H1 (cell line): Measurements from ENCODE around the gene GNAO1. TPM values are rescaled to one million over a fixed set of nuclear protein-coding genes. Genes with fewer than 3 reads are reported as not detected.

Experiments
- CTCF ChIA-PET: fragments of 300-600 bp; sonication (Branson Sonifier 250); formaldehyde crosslinking; loops from one replicate; lab custom pipeline; 2021; ENCODE audit not compliant: partially characterized antibody; lab: Charles Lee
- POLR2A ChIA-PET: fragments of 300-600 bp; sonication (Branson Sonifier 250); formaldehyde crosslinking; loops from one replicate; lab custom pipeline; 2021; ENCODE audit warnings: inconsistent platforms; ENCODE audit not compliant: partially characterized antibody; lab: Charles Lee
- DNase-seq, 2 experiments: peaks; one replicate each; pipeline versions ENCODE4 v3.0.0 to v3.0.0-alpha.2; 2010 to 2022; ENCODE audit warnings: low spot score in 2 of 2, low read depth in 1 of 2, mixed read lengths in 1 of 2
- FAIRE-seq: peaks from 2 replicates; lab custom pipeline; 2011; peaks lifted over from hg19 to GRCh38; lab: Jason Lieb, UNC
- H2AFZ ChIP-seq: 2 replicates; pipeline ENCODE4 v1.8.1; 2012; ENCODE audit warnings: low read length, inconsistent platforms
- H2AK5ac ChIP-seq: 2 replicates; pipeline ENCODE4 v1.6.1; 2013; ENCODE audit warnings: low read depth, low read length
- H2BK120ac ChIP-seq: replicated peaks from 2 replicates; pipeline ENCODE3; 2013; ENCODE audit warnings: low read depth, low read length, inconsistent platforms
- H2BK12ac ChIP-seq: 2 replicates; pipeline ENCODE4 v1.6.1; 2013; ENCODE audit warnings: low read depth, low read length
- H2BK15ac ChIP-seq: 2 replicates; pipeline ENCODE4 v1.6.1; 2013; ENCODE audit warnings: low read length
- H2BK20ac ChIP-seq: 2 replicates; pipeline ENCODE4 v1.6.1; 2013; ENCODE audit warnings: low read length
- H2BK5ac ChIP-seq: 2 replicates; pipeline ENCODE4 v1.6.1; 2013; ENCODE audit warnings: low read depth, low read length
- H3K14ac ChIP-seq: 2 replicates; pipeline ENCODE4 v1.6.1; 2013; ENCODE audit warnings: inconsistent platforms; ENCODE audit not compliant: insufficient read length
- H3K18ac ChIP-seq: 2 replicates; pipeline ENCODE4 v1.6.1; 2013; ENCODE audit warnings: low read length; ENCODE audit errors: extremely low read depth
- H3K23ac ChIP-seq: 2 replicates; pipeline ENCODE4 v1.6.1; 2013; ENCODE audit warnings: inconsistent platforms; ENCODE audit not compliant: insufficient read length
- H3K23me2 ChIP-seq: 2 replicates; pipeline ENCODE4 v1.6.1; 2013; ENCODE audit warnings: low read depth, low read length
- H3K27ac ChIP-seq: 2 replicates; pipeline ENCODE4 v1.6.1; 2011; ENCODE audit warnings: low read depth, low read length, inconsistent platforms
- H3K27me3 ChIP-seq, 4 experiments: replicated peaks in 1 of 4; 1 replicate in 1 of 4; 2 replicates in 3 of 4; pipeline versions ENCODE4 v1.6.1 to v1.8.1; 2011 to 2013; ENCODE audit warnings: low read length in 3 of 4, mild to moderate bottlenecking in 3 of 4, inconsistent platforms in 2 of 4, mixed read lengths in 2 of 4, moderate library complexity in 1 of 4; ENCODE audit not compliant: control insufficient read depth in 3 of 4, insufficient read depth in 3 of 4; ENCODE audit errors: extremely low read depth in 1 of 4
- H3K36me3 ChIP-seq, 4 experiments: 2 replicates each; pipeline versions ENCODE4 v1.6.1 to v1.8.1; 2011 to 2013; ENCODE audit warnings: mild to moderate bottlenecking in 4 of 4, low read length in 3 of 4, moderate library complexity in 2 of 4, control low read depth in 1 of 4, inconsistent platforms in 1 of 4; ENCODE audit not compliant: insufficient read depth in 4 of 4, control insufficient read depth in 2 of 4
- H3K4ac ChIP-seq: replicated peaks from 2 replicates; pipeline ENCODE3; 2013; ENCODE audit warnings: low read length, low read depth, mixed read lengths, inconsistent platforms; ENCODE audit not compliant: insufficient read length
- H3K4me1 ChIP-seq, 4 experiments: replicated peaks in 1 of 4; 1 replicate in 1 of 4; 2 replicates in 3 of 4; pipeline versions ENCODE4 v1.6.1 to v1.8.1; 2011 to 2013; ENCODE audit warnings: low read length in 3 of 4, inconsistent platforms in 2 of 4, mixed read lengths in 1 of 4; ENCODE audit not compliant: insufficient read depth in 4 of 4, control insufficient read depth in 3 of 4
- H3K4me2 ChIP-seq, 2 experiments: 2 replicates each; pipeline versions ENCODE4 v1.6.1 to v1.8.1; 2011 to 2013; ENCODE audit warnings: low read depth in 2 of 2, low read length in 2 of 2, control low read depth in 1 of 2, inconsistent platforms in 1 of 2, mild to moderate bottlenecking in 1 of 2; ENCODE audit not compliant: insufficient read depth in 1 of 2
- H3K4me3 ChIP-seq, 4 experiments: fragments of 200-600, 300-600 bp in 1 of 4; sonication (generic), shearing (Covaris generic), sonication (Bioruptor Twin) in 1 of 4; 2 replicates each; pipeline versions ENCODE4 v1.5.1 to v1.8.1; 2011 to 2016; ENCODE audit warnings: low read length in 4 of 4, low read depth in 3 of 4, control low read depth in 2 of 4, inconsistent platforms in 2 of 4, mild to moderate bottlenecking in 2 of 4, mixed read lengths in 1 of 4, moderate library complexity in 1 of 4; ENCODE audit not compliant: insufficient read depth in 2 of 4; ENCODE audit errors: extremely low read depth in 1 of 4
- H3K56ac ChIP-seq: replicated peaks from 2 replicates; pipeline ENCODE3; 2013; ENCODE audit warnings: low read depth, mild to moderate bottlenecking, mixed read lengths, low read length, inconsistent platforms; ENCODE audit not compliant: insufficient read length
- H3K79me1 ChIP-seq: 2 replicates; pipeline ENCODE4 v1.6.1; 2013; ENCODE audit warnings: low read depth, low read length, control low read depth
- H3K79me2 ChIP-seq, 2 experiments: 2 replicates each; pipeline versions ENCODE4 v1.6.1 to v1.8.1; 2012 to 2013; ENCODE audit warnings: low read length in 2 of 2, mild to moderate bottlenecking in 2 of 2, inconsistent platforms in 1 of 2; ENCODE audit not compliant: insufficient read depth in 2 of 2, control insufficient read depth in 1 of 2
- H3K9ac ChIP-seq, 4 experiments: replicated peaks in 1 of 4; 1 replicate in 1 of 4; 2 replicates in 3 of 4; pipeline versions ENCODE4 v1.6.1 to v1.8.1; 2011 to 2013; ENCODE audit warnings: low read depth in 3 of 4, low read length in 3 of 4, control low read depth in 2 of 4, mild to moderate bottlenecking in 2 of 4, moderate library complexity in 2 of 4, inconsistent platforms in 1 of 4; ENCODE audit errors: extremely low read depth in 1 of 4
- H3K9me3 ChIP-seq, 2 experiments: 2 replicates each; pipeline versions ENCODE4 v1.6.1 to v1.8.1; 2012 to 2013; ENCODE audit warnings: mild to moderate bottlenecking in 2 of 2, moderate library complexity in 2 of 2, control low read depth in 1 of 2, inconsistent platforms in 1 of 2, low read depth in 1 of 2, low read length in 1 of 2, mixed read lengths in 1 of 2; ENCODE audit not compliant: insufficient read depth in 2 of 2
- H4K20me1 ChIP-seq, 2 experiments: replicated peaks in 1 of 2; 2 replicates each; pipeline versions ENCODE3 to v1.8.1; 2011 to 2013; ENCODE audit warnings: inconsistent platforms in 2 of 2, low read length in 2 of 2, mild to moderate bottlenecking in 1 of 2; ENCODE audit not compliant: insufficient read depth in 2 of 2, control insufficient read depth in 1 of 2
- H4K5ac ChIP-seq: 2 replicates; pipeline ENCODE4 v1.6.1; 2013; ENCODE audit warnings: low read length, low read depth, mixed read lengths, inconsistent platforms; ENCODE audit not compliant: insufficient read length
- H4K8ac ChIP-seq: 2 replicates; pipeline ENCODE4 v1.8.0; 2013; ENCODE audit warnings: mild to moderate bottlenecking, moderate library complexity, low read length, inconsistent platforms; ENCODE audit not compliant: insufficient read depth; ENCODE audit errors: extremely low read depth
- H4K91ac ChIP-seq: replicated peaks from 2 replicates; pipeline ENCODE3; 2013; ENCODE audit warnings: low read length, mixed read lengths, inconsistent platforms; ENCODE audit not compliant: insufficient read length
- ASH2L ChIP-seq: fragments of 200-600, 300-600 bp; sonication (generic); IDR thresholded peaks from one replicate; pipeline ENCODE4 v1.7.1; 2017; ENCODE audit warnings: low read length
- CHD2 ChIP-seq: IDR thresholded peaks from 2 replicates; pipeline ENCODE4 v1.6.1; 2012; ENCODE audit warnings: low read length, improper control_type of control experiment
- JUND ChIP-seq: IDR thresholded peaks from 2 replicates; pipeline ENCODE4 v1.6.1; 2011; ENCODE audit warnings: mild to moderate bottlenecking, improper control_type of control experiment, low read length
- KDM1A ChIP-seq: fragments of 200-600, 300-600 bp; sonication (generic); IDR thresholded peaks from 2 replicates; pipeline ENCODE4 v1.7.1; 2016; ENCODE audit warnings: mild to moderate bottlenecking, low read length, borderline replicate concordance
- KDM5A ChIP-seq: fragments of 200-600 bp; IDR thresholded peaks from 2 replicates; pipeline ENCODE4 v1.7.1; 2012; ENCODE audit warnings: mild to moderate bottlenecking, low read length, inconsistent platforms, mixed read lengths
- POLR2A ChIP-seq, 2 experiments: IDR thresholded peaks; 1 replicate in 1 of 2; 2 replicates in 1 of 2; pipeline ENCODE4 v1.6.1; 2011; ENCODE audit warnings: low read depth in 2 of 2, low read length in 2 of 2, mild to moderate bottlenecking in 2 of 2; ENCODE audit errors: control extremely low read depth in 1 of 2
- SIRT6 ChIP-seq: IDR thresholded peaks from one replicate; pipeline ENCODE4 v1.7.1; 2012; ENCODE audit warnings: low read length, inconsistent platforms
- SUZ12 ChIP-seq: fragments of 200-600 bp; sonication (generic); IDR thresholded peaks from 2 replicates; pipeline ENCODE4 v1.6.1; 2012; ENCODE audit warnings: mild to moderate bottlenecking, inconsistent platforms, low read length, moderate library complexity, mixed read lengths
- TAF7 ChIP-seq: optimal IDR thresholded peaks from 2 replicates; pipeline ENCODE3; 2011; ENCODE audit warnings: low read depth, mild to moderate bottlenecking, inconsistent platforms, low read length, moderate library complexity, borderline replicate concordance
- USF2 ChIP-seq: IDR thresholded peaks from 2 replicates; pipeline ENCODE4 v1.6.1; 2011; ENCODE audit warnings: low read length, improper control_type of control experiment
- ZNF274 ChIP-seq: IDR thresholded peaks from 2 replicates; pipeline ENCODE4 v1.7.0; 2012; ENCODE audit warnings: low read length, borderline replicate concordance; ENCODE audit errors: extremely low read depth
- WGBS, 2 experiments: shearing (Covaris generic) in 1 of 2; methylation state at CpG; one replicate each; pipeline versions ENCODE4 v1.1.6 to v1.1.7; 2013 to 2015; ENCODE audit warnings: low lambda C conversion rate in 2 of 2, mixed read lengths in 2 of 2, inconsistent platforms in 1 of 2, low coverage in 1 of 2, missing lambda C conversion rate in 1 of 2; ENCODE audit not compliant: insufficient replicate concordance in 2 of 2, insufficient coverage in 1 of 2, insufficient read length in 1 of 2; ENCODE audit errors: extremely low coverage in 1 of 2, missing lambda C conversion rate in 1 of 2; 5-methylcytosine and 5-hydroxymethylcytosine counted together
- polyA plus RNA-seq, 7 experiments: library from polyadenylated mRNA; depleted of rRNA in 3 of 7; stranded (reverse) in 5 of 7; unstranded in 2 of 7; fragments of >200 nt in 5 of 7; fragments of 200-250 nt in 2 of 7; gene quantifications; 1 replicate in 5 of 7; 2 replicates in 1 of 7; 4 replicates in 1 of 7; pipeline versions ENCODE4 v1.2.1 to v1.2.3, GENCODE V29; 2011 to 2013; ENCODE audit warnings: missing spikeins in 2 of 7, mixed read lengths in 2 of 7
- total RNA-seq: library from RNA; stranded (reverse); fragmentation: NEBNext Ultra II Directional; extraction: Animal tissue kit (Norgen Biotek cat#: 25700); gene quantifications from 2 replicates; pipeline ENCODE4 v1.2.1, GENCODE V29; 2021

Gene GNAO1
- total and polyA plus RNA-seq, 2 of the 8 experiments (the other 6 are each of a cell fraction or from before 2014, with no cell fraction given), result 6.7 to 34.4 TPM

GRCh38 chr16:56317998-56318826 is 126.9 kb downstream of the GNAO1 start:
- no peaks in the 10 kb centered on the region for H3K79me2 ChIP-seq
- H3K79me1 ChIP-seq, result no peaks in the 10 kb centered on the region
- TF ChIP-seq KDM1A, result no peak
- no peak for TF ChIP-seq TAF7
- no peak for TF ChIP-seq CHD2
- peak; percentile 41 for TF ChIP-seq ASH2L
- TF ChIP-seq SUZ12, result no peak
- TF ChIP-seq KDM5A, result no peak
- peak in 1 of 2 experiments; percentile 47; a peak in 1 of 3 replicates for TF ChIP-seq POLR2A (IDR thresholded peaks at IDR 0.05; ENCODE audit: control extremely low read depth in 1 of 2, low read depth in 2 of 2, low read length in 2 of 2)
- no peak for TF ChIP-seq ZNF274
- no peak for TF ChIP-seq SIRT6
- no peak for TF ChIP-seq USF2
- TF ChIP-seq JUND, result no peak

More at GRCh38 chr16:56317998-56318826, 126.9 kb downstream of the GNAO1 start:
- H2BK15ac ChIP-seq, result 0 out of 2 replicates have a peak overlapping the region, but pooled peaks have one; percentile 61
- no peaks in the 10 kb centered on the region for H3K23me2 ChIP-seq
- 26% methylated on average over 27 of the region's 28 CpGs; no CpG with 5 or more reads in 1 of the 2 experiments for WGBS, 2 experiments
- H3K27me3 ChIP-seq, result peaks cover 0 to 5% (median 0%) of the 10 kb centered on the region in 4 experiments; a peak in 2 of 7 replicates
- H2AK5ac ChIP-seq, result no peak overlapping the region
- peak overlapping the region; percentile 86; the same call in 1 of the 2 replicates for H3K18ac ChIP-seq
- peak overlapping the region in 3 of 4 experiments; percentile 31 to 55 (median 42); a peak in 4 of 8 replicates for H3K4me3 ChIP-seq
- H2AFZ ChIP-seq, result no peak overlapping the region; the same call in 1 of the 2 replicates
- no peak overlapping the region for H2BK20ac ChIP-seq
- peak overlapping the region in 2 of 4 experiments; percentile 29 to 42; a peak in 1 of 7 replicates for H3K9ac ChIP-seq
- FAIRE-seq, result peak; percentile 71
- H3K14ac ChIP-seq, result no peak overlapping the region
- no peaks in the 10 kb centered on the region for H3K9me3 ChIP-seq
- H4K91ac ChIP-seq, result peak overlapping the region; percentile 33
- ChIA-PET CTCF (interaction anchor here (0.6 to 6.2 kb wide), 67 partner anchors 8 to 853 kb away, joined by 3 to 61 read pairs (median 4); partner anchors contain the start of gene GNAO1), POLR2A (interaction anchor here (0.6 to 2.5 kb wide), 4 partner anchors 11 to 43 kb away, joined by 3 to 6 read pairs (median 4); no protein-coding TSS in a partner anchor)
- H4K8ac ChIP-seq, result peak overlapping the region; percentile 95
- H3K4me2 ChIP-seq, result peak overlapping the region; percentile 1 to 75; a peak in 3 of 4 replicates
- no peak overlapping the region for H3K4ac ChIP-seq
- H3K36me3 ChIP-seq, result no peaks in the 10 kb centered on the region
- no peak overlapping the region for H3K27ac ChIP-seq
- peaks cover 0 to 4% of the 10 kb centered on the region in 2 experiments for H4K20me1 ChIP-seq
- H2BK5ac ChIP-seq, result no peak overlapping the region
- H2BK12ac ChIP-seq, result no peak overlapping the region
- H2BK120ac ChIP-seq, result peak overlapping the region; percentile 66
- no peak overlapping the region for H3K23ac ChIP-seq
- no peak overlapping the region for H3K56ac ChIP-seq
- peaks cover 0 to 4% (median 3%) of the 10 kb centered on the region in 4 experiments; a peak in 2 of 7 replicates for H3K4me1 ChIP-seq
- peak overlapping the region; percentile 22 for H4K5ac ChIP-seq
- DNase-seq, result peak; percentile 49 to 95
